Small intestine (tissue), 7 donors: ENCODE data around the gene PRRC2B. TPM values are rescaled to one million over a fixed set of nuclear protein-coding genes. Genes with fewer than 3 reads are reported as not detected.
"Not testable (repeated sequence)": the region's sequence is repeated elsewhere in the genome, so short reads cannot be mapped to it uniquely, and the experiment has no call there.

Experiments
- DNase-seq, 2 donors: peaks; one replicate each; pipeline versions ENCODE4 v3.0.0 to v3.0.0-alpha.2; 2013
- FAIRE-seq: peaks from 2 replicates; lab custom pipeline; 2012; peaks lifted over from hg19 to GRCh38; lab: Jason Lieb, UNC
- H3K27ac ChIP-seq, 3 donors: one replicate each; pipeline ENCODE4 v1.5.1; 2013; ENCODE audit warnings: low read length in 2 of 3, mild to moderate bottlenecking in 2 of 3, control low read depth in 1 of 3, inconsistent platforms in 1 of 3, low read depth in 1 of 3, moderate library complexity in 1 of 3
- H3K27me3 ChIP-seq, 3 donors: one replicate each; pipeline ENCODE4 v1.6.1; 2013; ENCODE audit warnings: low read length in 3 of 3, inconsistent platforms in 1 of 3; ENCODE audit not compliant: control insufficient read depth in 3 of 3, insufficient read depth in 3 of 3
- H3K36me3 ChIP-seq, 3 donors: one replicate each; pipeline ENCODE4 v1.6.1; 2013; ENCODE audit warnings: low read length in 3 of 3, inconsistent platforms in 1 of 3, low read depth in 1 of 3, mild to moderate bottlenecking in 1 of 3, moderate library complexity in 1 of 3; ENCODE audit not compliant: control insufficient read depth in 3 of 3, insufficient read depth in 2 of 3
- H3K4me1 ChIP-seq, 3 donors: one replicate each; pipeline ENCODE4 v1.6.1; 2013; ENCODE audit warnings: low read length in 2 of 3, inconsistent platforms in 1 of 3, low read depth in 1 of 3, mild to moderate bottlenecking in 1 of 3, moderate library complexity in 1 of 3; ENCODE audit not compliant: control insufficient read depth in 3 of 3, insufficient read depth in 2 of 3
- H3K4me3 ChIP-seq, 3 donors: one replicate each; pipeline ENCODE4 v1.5.1; 2013; ENCODE audit warnings: low read length in 3 of 3, control low read depth in 1 of 3, inconsistent platforms in 1 of 3, low read depth in 1 of 3, mild to moderate bottlenecking in 1 of 3, moderate library complexity in 1 of 3
- H3K9me3 ChIP-seq, 2 donors: one replicate each; pipeline ENCODE4 v1.6.1; 2013; ENCODE audit warnings: low read depth in 1 of 2, low read length in 1 of 2; ENCODE audit not compliant: control insufficient read depth in 2 of 2, insufficient read depth in 1 of 2
- WGBS, 3 donors: extraction: QIAGEN DNeasy Blood & Tissue Kit; methylation state at CpG; one replicate each; pipeline ENCODE4 v1.1.7; 2013; 5-methylcytosine and 5-hydroxymethylcytosine counted together
- polyA plus RNA-seq, 4 donors: library from polyadenylated mRNA; stranded (reverse) in 3 of 4; unstranded in 1 of 4; fragments of 200-250 nt in 3 of 4; fragments of 120-200 nt in 1 of 4; gene quantifications; one replicate each; pipeline versions ENCODE4 v1.2.1 to v1.2.3, GENCODE V29; 2013
- donor health status: healthy with polysubstance abuse.
- donor health status: control.
- donor health status: control.
- donor health status: Bipolar disorder and iron deficiency.
- donor health status: healthy.

Gene PRRC2B
- polyA plus RNA-seq, 4 donors: 18.9 to 138 (median 40.7) TPM

- H3K9me3 ChIP-seq: peaks cover 3 to 28% of the 10 kb centered on the region in 2 donors
- FAIRE-seq (no peak), DNase-seq (no peak)
- no peak overlapping the region for H3K27ac ChIP-seq
- no peak overlapping the region for H3K4me3 ChIP-seq
- WGBS, 3 donors: 84 to 86% (median 85%) methylated on average over 7 of the region's 7 CpGs
- H3K27me3 ChIP-seq: peaks cover 0 to 6% (median 0%) of the 10 kb centered on the region in 3 donors
- no peaks in the 10 kb centered on the region for H3K36me3 ChIP-seq
- H3K4me1 ChIP-seq: peaks cover 0 to 6% (median 0%) of the 10 kb centered on the region in 3 donors
These were observed 145.5 kb downstream of the PRRC2B start for GRCh38 chr9:131539223-131539923.

GRCh38 chr9:131543141-131543540 is 149.3 kb downstream of the PRRC2B start:
- Histone ChIP-seq H3K9me3 (peaks cover 4 to 26% of the 10 kb centered on the region in 2 donors), H3K36me3 (no peaks in the 10 kb centered on the region), H3K4me3 (no peak overlapping the region), H3K4me1 (peaks cover 0 to 8% (median 4%) of the 10 kb centered on the region in 3 donors), H3K27ac (no peak overlapping the region), H3K27me3 (peaks cover 4 to 38% (median 18%) of the 10 kb centered on the region in 3 donors)
- FAIRE-seq (no peak), DNase-seq (no peak)
- WGBS, 3 donors: 88 to 94% (median 91%) methylated on average over 6 of the region's 6 CpGs

- H3K27ac ChIP-seq: peak within 1 kb of the TSS in 1 of 3 donors; percentile 20
- peaks cover 4 to 41% (median 20%) of the 10 kb centered on the region in 3 donors for H3K27me3 ChIP-seq
These were observed 151.3 kb downstream of the PRRC2B start, which contains the start of gene PRRT1B for GRCh38 chr9:131545003-131545785. TSS of gene PRRT1B (plus strand) at chr9:131545523. CDS start at chr9:131545616, 93 bp downstream.

GRCh38 chr9:131545786-131546335 is 152.0 kb downstream of the PRRC2B start:
- peaks cover 4 to 41% (median 20%) of the 10 kb centered on the region in 3 donors for H3K27me3 ChIP-seq
- peak in 1 of 2 donors; percentile 33 for DNase-seq

More at GRCh38 chr9:131545003-131545785, 151.3 kb downstream of the PRRC2B start, which contains the start of gene PRRT1B:
- H3K4me3 ChIP-seq: peak within 1 kb of the TSS in 2 of 3 donors; percentile 29 to 48
- FAIRE-seq: no peak
- DNase-seq: peak; percentile 90 to 96
- WGBS, 3 donors: 7 to 19% (median 18%) methylated on average over 37 to 50 of the region's 50 CpGs
- peaks cover 4 to 26% of the 10 kb centered on the region in 2 donors for H3K9me3 ChIP-seq
- no peaks in the 10 kb centered on the region for H3K36me3 ChIP-seq
- H3K4me1 ChIP-seq: peaks cover 0 to 8% (median 4%) of the 10 kb centered on the region in 3 donors

GRCh38 chr9:131546336-131547084 is 152.6 kb downstream of the PRRC2B start:
- 1 to 3% (median 2%) methylated on average over 44 to 49 of the region's 49 CpGs for WGBS, 3 donors
- peaks cover 4 to 41% (median 20%) of the 10 kb centered on the region in 3 donors for H3K27me3 ChIP-seq
- H3K36me3 ChIP-seq: no peaks in the 10 kb centered on the region
- H3K9me3 ChIP-seq: peaks cover 4 to 26% of the 10 kb centered on the region in 2 donors
- peak overlapping the region in 2 of 3 donors; percentile 29 to 48 for H3K4me3 ChIP-seq
- FAIRE-seq: no peak
- peaks cover 0 to 8% (median 4%) of the 10 kb centered on the region in 3 donors for H3K4me1 ChIP-seq
- H3K27ac ChIP-seq: no peak overlapping the region
- peak in 1 of 2 donors; percentile 57 for DNase-seq

More at GRCh38 chr9:131545786-131546335, 152.0 kb downstream of the PRRC2B start:
- Histone ChIP-seq H3K27ac (no peak overlapping the region), H3K36me3 (no peaks in the 10 kb centered on the region), H3K4me3 (peak overlapping the region in 2 of 3 donors; percentile 29 to 48), H3K9me3 (peaks cover 4 to 26% of the 10 kb centered on the region in 2 donors), H3K4me1 (peaks cover 0 to 8% (median 4%) of the 10 kb centered on the region in 3 donors)
- FAIRE-seq: no peak
- 3 to 5% (median 3%) methylated on average over 18 to 30 of the region's 30 CpGs for WGBS, 3 donors

- 83 to 92% (median 88%) methylated on average over 10 of the region's 10 CpGs for WGBS, 3 donors
- not testable (repeated sequence) for H3K27ac ChIP-seq, DNase-seq, H3K9me3 ChIP-seq, H3K36me3 ChIP-seq, H3K4me3 ChIP-seq, H3K4me1 ChIP-seq, FAIRE-seq
- H3K27me3 ChIP-seq: peaks cover 4 to 48% (median 31%) of the 10 kb centered on the region in 3 donors
These were observed 155.3 kb downstream of the PRRC2B start for GRCh38 chr9:131549186-131549585.
